A673 (cell line): ENCODE results near the gene SHC3. TPM values are rescaled to one million over a fixed set of nuclear protein-coding genes. Genes with fewer than 3 reads are reported as not detected.

ENCODE experiments used
- BruUV-seq: library from RNA; stranded (reverse); fragments of 400-500 nt; replicated peaks from 2 replicates; lab custom pipeline; 2021; lab: Mats Ljungman, UMichigan
- CTCF ChIA-PET: fragments of 300-600 bp; sonication (Branson Sonifier 250); formaldehyde crosslinking; loops from one replicate; lab custom pipeline; 2022; ENCODE audit warnings: antibody characterized with exemption; lab: Charles Lee
- POLR2A ChIA-PET: fragments of 300-600 bp; sonication (Branson Sonifier 250); formaldehyde crosslinking; loops from one replicate; lab custom pipeline; 2022; ENCODE audit warnings: antibody characterized with exemption; ENCODE audit not compliant: low non-redundant PET; lab: Charles Lee
- DNase-seq: peaks from one replicate; pipeline ENCODE4 v3.0.0-alpha.2; 2015; ENCODE audit warnings: low spot score
- H3K27ac ChIP-seq: fragments of 200-600 bp; sonication (generic); 2 replicates; pipeline ENCODE4 v1.5.1; 2016; ENCODE audit warnings: mixed run types, low read depth, mild to moderate bottlenecking, mixed read lengths, antibody characterized with exemption, low read length; ENCODE audit not compliant: poor library complexity, severe bottlenecking
- H3K27me3 ChIP-seq: fragments of 200-600 bp; sonication (generic); replicated peaks from 2 replicates; pipeline ENCODE4 v1.6.1; 2017; ENCODE audit warnings: mixed run types, low read depth, mild to moderate bottlenecking, mixed read lengths, antibody characterized with exemption, low read length; ENCODE audit not compliant: insufficient read depth, poor library complexity
- H3K36me3 ChIP-seq: fragments of 200-600 bp; sonication (generic); 2 replicates; pipeline ENCODE4 v1.6.1; 2016; ENCODE audit warnings: mixed run types, mild to moderate bottlenecking, mixed read lengths, antibody characterized with exemption, low read length; ENCODE audit not compliant: insufficient read depth, poor library complexity, severe bottlenecking
- H3K4me1 ChIP-seq: fragments of 200-600 bp; sonication (generic); 2 replicates; pipeline ENCODE4 v1.6.1; 2017; ENCODE audit warnings: mixed run types, mild to moderate bottlenecking, mixed read lengths, antibody characterized with exemption, low read length; ENCODE audit not compliant: insufficient read depth, poor library complexity, severe bottlenecking
- H3K4me3 ChIP-seq: fragments of 200-600 bp; sonication (generic); 2 replicates; pipeline ENCODE4 v1.5.1; 2016; ENCODE audit warnings: low read depth, mixed run types, mild to moderate bottlenecking, mixed read lengths, low read length; ENCODE audit not compliant: poor library complexity, severe bottlenecking
- H3K9me3 ChIP-seq: fragments of 200-600 bp; sonication (generic); 2 replicates; pipeline ENCODE4 v1.6.1; 2016; ENCODE audit warnings: mixed run types, low read depth, mild to moderate bottlenecking, mixed read lengths, antibody characterized with exemption, low read length; ENCODE audit not compliant: poor library complexity, severe bottlenecking
- EZH2 ChIP-seq: fragments of 200-600 bp; sonication (generic); IDR thresholded peaks from 2 replicates; pipeline ENCODE4 v1.6.1; 2017; ENCODE audit warnings: borderline replicate concordance, low read depth, mild to moderate bottlenecking, mixed read lengths, antibody characterized with exemption, low read length; ENCODE audit not compliant: poor library complexity, severe bottlenecking
- intact Hi-C: fragments of 100-400 bp; cut with micrococcal nuclease; formaldehyde crosslinking; loops from one replicate; pipeline ENCODE4 v1.10.0; 2022; ENCODE audit not compliant: unreplicated experiment
- total RNA-seq: library from RNA; stranded (reverse); gene quantifications from 2 replicates; pipeline ENCODE4 v1.2.3, GENCODE V29; 2021
- TF ChIP-seq, protein P1 (sequence below): fragments of 300-800, 200-600 bp; sonication (generic); conservative IDR thresholded peaks from 2 replicates; pipeline ENCODE4 v1.5.1; 2017; ENCODE audit warnings: low read depth, mild to moderate bottlenecking, antibody characterized with exemption, low read length, moderate library complexity, mixed read lengths

The SHC3 gene
- total RNA-seq, 1 experiment from 2014 or later, result 6.6 TPM

DNA sequence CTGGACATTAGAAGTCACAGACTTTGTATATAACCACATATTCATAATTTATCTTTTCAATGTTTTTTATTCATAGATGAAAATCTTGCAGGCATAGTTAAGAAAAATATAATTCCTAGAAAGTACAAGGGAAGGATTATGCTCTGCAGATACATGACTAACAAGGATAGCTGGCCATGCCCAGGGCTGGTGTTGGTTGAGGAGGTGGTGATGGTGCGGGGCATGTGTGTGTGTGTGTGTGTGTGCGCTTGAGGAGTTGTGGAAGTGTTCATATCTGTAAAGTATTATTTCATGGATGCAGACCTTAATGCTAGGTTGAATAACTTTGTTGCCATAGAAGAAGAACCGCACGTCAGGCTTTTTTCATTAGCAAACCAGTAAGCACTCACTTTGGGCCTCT is 186.1 kb downstream of the SHC3 start:
- ChIA-PET CTCF (no interaction called here), POLR2A (no interaction called here)
- TF ChIP-seq, protein P1, sequence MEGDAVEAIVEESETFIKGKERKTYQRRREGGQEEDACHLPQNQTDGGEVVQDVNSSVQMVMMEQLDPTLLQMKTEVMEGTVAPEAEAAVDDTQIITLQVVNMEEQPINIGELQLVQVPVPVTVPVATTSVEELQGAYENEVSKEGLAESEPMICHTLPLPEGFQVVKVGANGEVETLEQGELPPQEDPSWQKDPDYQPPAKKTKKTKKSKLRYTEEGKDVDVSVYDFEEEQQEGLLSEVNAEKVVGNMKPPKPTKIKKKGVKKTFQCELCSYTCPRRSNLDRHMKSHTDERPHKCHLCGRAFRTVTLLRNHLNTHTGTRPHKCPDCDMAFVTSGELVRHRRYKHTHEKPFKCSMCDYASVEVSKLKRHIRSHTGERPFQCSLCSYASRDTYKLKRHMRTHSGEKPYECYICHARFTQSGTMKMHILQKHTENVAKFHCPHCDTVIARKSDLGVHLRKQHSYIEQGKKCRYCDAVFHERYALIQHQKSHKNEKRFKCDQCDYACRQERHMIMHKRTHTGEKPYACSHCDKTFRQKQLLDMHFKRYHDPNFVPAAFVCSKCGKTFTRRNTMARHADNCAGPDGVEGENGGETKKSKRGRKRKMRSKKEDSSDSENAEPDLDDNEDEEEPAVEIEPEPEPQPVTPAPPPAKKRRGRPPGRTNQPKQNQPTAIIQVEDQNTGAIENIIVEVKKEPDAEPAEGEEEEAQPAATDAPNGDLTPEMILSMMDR, result no peak
- TF ChIP-seq EZH2, result no peak
- Histone ChIP-seq H3K27me3 (no peaks in the 10 kb centered on the region), H3K4me1 (peaks cover 50% of the 10 kb centered on the region), H3K4me3 (peak overlapping the region; percentile 71), H3K9me3 (no peaks in the 10 kb centered on the region), H3K36me3 (peaks cover 4% of the 10 kb centered on the region), H3K27ac (no peak overlapping the region)
- intact Hi-C loops, result loop anchor here (5.0 to 10.0 kb wide), 2 partner anchors 210 to 248 kb away; no protein-coding TSS in a partner anchor
- no peak for DNase-seq
- TSS peak; percentile 61 for BruUV-seq

DNA sequence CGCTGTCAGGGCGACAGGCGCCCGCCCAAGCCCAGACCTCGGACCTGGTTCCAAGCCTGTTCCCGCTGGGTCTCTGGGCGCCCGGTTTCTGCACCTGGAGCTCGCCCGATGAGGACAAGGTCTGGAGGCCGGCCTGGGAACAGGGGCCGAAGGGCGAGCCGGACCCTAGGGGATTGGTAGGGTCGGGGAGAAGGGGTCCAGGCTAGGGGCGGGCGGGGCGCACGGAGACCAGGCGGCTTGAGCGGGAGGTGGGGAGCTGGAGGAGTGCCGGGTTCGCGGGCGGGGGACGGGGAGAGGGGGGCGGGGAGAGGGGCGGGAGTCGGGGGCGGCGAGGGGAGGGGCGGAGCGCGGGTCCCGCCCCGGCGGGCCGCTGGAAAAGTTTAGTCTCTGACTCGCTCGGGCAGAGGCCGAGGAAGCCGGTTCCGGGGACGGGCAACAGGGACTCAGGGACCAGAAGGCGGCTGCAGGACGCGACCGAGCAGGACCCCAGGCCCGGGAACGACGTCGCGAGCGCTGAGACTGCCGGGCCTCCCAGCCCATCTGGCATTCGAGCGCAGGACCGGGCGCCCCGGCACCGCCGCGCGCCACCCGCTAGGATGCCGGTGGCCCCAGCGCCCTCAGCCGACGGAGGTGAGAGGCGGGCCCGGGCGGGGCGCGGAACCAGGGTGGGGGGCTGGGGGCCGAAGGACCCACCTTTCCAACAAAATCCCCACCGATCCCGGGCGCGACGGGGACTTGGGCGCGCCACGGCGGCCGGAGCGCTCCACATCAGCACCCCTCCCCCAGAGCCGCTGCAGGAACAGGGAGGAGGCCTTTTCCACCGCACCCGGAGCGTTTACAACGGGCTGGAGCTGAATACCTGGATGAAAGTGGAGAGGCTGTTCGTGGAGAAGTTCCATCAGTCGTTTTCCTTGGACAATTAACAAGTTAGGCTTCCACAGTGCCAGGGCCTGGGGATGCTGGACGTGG is 187.3 kb downstream of the SHC3 start, which contains the start of gene S1PR3:
Gene S1PR3 (plus strand): TSS at position 403 of the 969 bp plus-strand sequence. CDS start 9,733 bp downstream, outside the sequence.
- no peaks in the 10 kb centered on the region for H3K36me3 ChIP-seq
- TF ChIP-seq, protein P1, result no peak; the same call in 1 of the 2 replicates
- no peak for TF ChIP-seq EZH2
- BruUV-seq, result no TSS peak
- ChIA-PET POLR2A (interaction anchor here (0.6 to 0.8 kb wide), 2 partner anchors 410 to 759 kb away, joined by 3 to 5 read pairs; no protein-coding TSS in a partner anchor), CTCF (no interaction called here)
- peak; percentile 60 for DNase-seq
- H3K4me1 ChIP-seq, result peaks cover 50% of the 10 kb centered on the region
- H3K4me3 ChIP-seq, result peak within 1 kb of the TSS; percentile 71
- no peaks in the 10 kb centered on the region for H3K27me3 ChIP-seq
- H3K27ac ChIP-seq, result peak within 1 kb of the TSS; percentile 61
- H3K9me3 ChIP-seq, result no peaks in the 10 kb centered on the region
- intact Hi-C loops, result loop anchor here (2.0 to 10.0 kb wide), 3 partner anchors 209 to 331 kb away; no protein-coding TSS in a partner anchor

- POLR2A ChIA-PET, result interaction anchor here (0.6 to 0.8 kb wide), 2 partner anchors 409 to 758 kb away, joined by 3 to 5 read pairs; no protein-coding TSS in a partner anchor
- DNase-seq, result no peak
- no peaks in the 10 kb centered on the region for H3K9me3 ChIP-seq
- H3K4me3 ChIP-seq, result peak overlapping the region; percentile 71
- no peaks in the 10 kb centered on the region for H3K27me3 ChIP-seq
- H3K36me3 ChIP-seq, result no peaks in the 10 kb centered on the region
- H3K27ac ChIP-seq, result no peak overlapping the region
- H3K4me1 ChIP-seq, result peaks cover 50% of the 10 kb centered on the region
- TF ChIP-seq EZH2, result no peak
- TF ChIP-seq, protein P1, result peak; percentile 34; the same call in 1 of the 2 replicates
- CTCF ChIA-PET, result no interaction called here
- BruUV-seq, result no TSS peak
- intact Hi-C loops, result loop anchor here (2.0 to 10.0 kb wide), 3 partner anchors 208 to 330 kb away; no protein-coding TSS in a partner anchor
These were observed 187.9 kb downstream of the SHC3 start for GRCh38 chr9:88990729-88991065.
